Thymus (tissue), 11 donors: ENCODE measurements around the gene SPNS3. TPM values are rescaled to one million over a fixed set of nuclear protein-coding genes. Genes with fewer than 3 reads are reported as not detected.
A peak's percentile ranks its signal among the peaks of the same experiment; 100 is the strongest.

Source experiments
- DNase-seq, 9 donors: peaks; one replicate each; pipeline ENCODE4 v3.0.0-alpha.2; 2013; ENCODE audit warnings: low spot score in 9 of 9, low read depth in 6 of 9, missing footprints in 1 of 9
- H3K27ac ChIP-seq, 2 donors: one replicate each; pipeline ENCODE4 v1.5.1; 2013; ENCODE audit warnings: control low read depth in 1 of 2, low read depth in 1 of 2, low read length in 1 of 2, mild to moderate bottlenecking in 1 of 2, moderate library complexity in 1 of 2
- H3K27me3 ChIP-seq, 2 donors: one replicate each; pipeline ENCODE4 v1.5.1; 2013; ENCODE audit warnings: low read length in 1 of 2; ENCODE audit not compliant: control insufficient read depth in 2 of 2, insufficient read depth in 1 of 2
- H3K36me3 ChIP-seq, 2 donors: one replicate each; pipeline ENCODE4 v1.5.1; 2013; ENCODE audit warnings: low read length in 1 of 2, mild to moderate bottlenecking in 1 of 2, moderate library complexity in 1 of 2; ENCODE audit not compliant: control insufficient read depth in 2 of 2, insufficient read depth in 2 of 2
- H3K4me1 ChIP-seq, 2 donors: one replicate each; pipeline ENCODE4 v1.5.1; 2013; ENCODE audit warnings: low read length in 2 of 2; ENCODE audit not compliant: control insufficient read depth in 2 of 2, insufficient read depth in 2 of 2
- H3K4me3 ChIP-seq, 2 donors: one replicate each; pipeline ENCODE4 v1.5.1; 2013; ENCODE audit warnings: low read length in 2 of 2, control low read depth in 1 of 2, mild to moderate bottlenecking in 1 of 2
- H3K9me3 ChIP-seq, 2 donors: one replicate each; pipeline ENCODE4 v1.5.1; 2013; ENCODE audit warnings: low read length in 1 of 2, mild to moderate bottlenecking in 1 of 2; ENCODE audit not compliant: control insufficient read depth in 2 of 2, insufficient read depth in 1 of 2
- WGBS: extraction: QIAGEN DNeasy Blood & Tissue Kit; methylation state at CpG from one replicate; pipeline ENCODE4 v1.1.7; 2013; 5-methylcytosine and 5-hydroxymethylcytosine counted together
- polyA plus RNA-seq: library from polyadenylated mRNA; stranded (reverse); fragments of 200-250 nt; gene quantifications from one replicate; pipeline ENCODE4 v1.2.3, GENCODE V29; 2013
- total RNA-seq: library from RNA; stranded (reverse); fragments of 120-200 nt; gene quantifications from one replicate; pipeline ENCODE4 v1.2.4, GENCODE V29; 2013
- donor health status: healthy.

SPNS3 gene
- total and polyA plus RNA-seq, 2 donors, result 9.1 to 11.5 TPM

DNA sequence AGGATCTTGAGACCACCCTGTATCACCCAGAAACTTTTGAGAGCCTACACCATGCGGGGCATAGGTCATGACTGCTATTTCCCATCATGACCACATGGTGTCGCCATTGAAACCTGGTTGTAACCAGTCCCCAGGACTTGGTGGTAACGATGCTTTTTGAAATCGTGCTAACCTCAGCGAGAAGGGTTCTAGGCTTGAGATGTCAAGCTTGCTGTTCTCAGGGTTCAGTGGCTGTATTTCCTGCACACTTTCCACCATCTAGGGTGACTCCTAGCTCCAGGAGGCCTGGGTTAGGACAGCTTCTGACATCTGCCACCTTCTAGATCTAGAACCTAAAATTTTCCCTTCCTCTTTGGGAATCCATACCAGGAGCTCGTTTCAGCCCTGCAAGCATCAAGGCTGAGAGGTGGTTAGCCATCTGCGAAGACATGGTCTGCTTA is 13.0 kb upstream of the SPNS3 start:
- DNase-seq, result peak; percentile 45 to 90 (median 78)
- H3K9me3 ChIP-seq, result peaks cover 0 to 3% of the 10 kb centered on the region in 2 donors
- no peak overlapping the region for H3K4me3 ChIP-seq
- 7% methylated on average over 7 of the region's 7 CpGs for WGBS
- no peaks in the 10 kb centered on the region for H3K27me3 ChIP-seq
- H3K36me3 ChIP-seq, result no peaks in the 10 kb centered on the region
- peaks cover 0 to 5% of the 10 kb centered on the region in 2 donors for H3K4me1 ChIP-seq
- no peak overlapping the region for H3K27ac ChIP-seq

DNA sequence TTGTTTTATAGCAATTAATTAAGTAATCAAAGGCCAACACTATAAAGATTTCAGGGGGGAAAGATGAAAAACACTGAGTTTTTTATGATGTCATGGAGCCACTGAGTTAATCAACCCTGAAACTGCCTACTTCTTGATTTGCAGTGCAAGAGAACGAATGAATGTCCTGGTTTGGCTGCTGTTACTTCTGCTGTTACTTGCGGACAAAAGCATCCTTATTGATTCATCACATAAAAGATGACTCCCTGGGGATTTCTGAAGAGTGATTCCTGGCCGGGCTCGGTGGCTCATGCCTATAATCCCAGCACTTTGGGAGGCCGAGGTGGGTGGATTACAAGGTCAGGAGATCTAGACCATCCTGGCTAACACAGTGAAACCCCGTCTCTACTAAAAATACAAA is 10.9 kb upstream of the SPNS3 start:
- Histone ChIP-seq H3K4me3 (no peak overlapping the region), H3K36me3 (no peaks in the 10 kb centered on the region), H3K27ac (no peak overlapping the region), H3K27me3 (no peaks in the 10 kb centered on the region), H3K4me1 (peaks cover 0 to 5% of the 10 kb centered on the region in 2 donors), H3K9me3 (peaks cover 0 to 3% of the 10 kb centered on the region in 2 donors)
- DNase-seq, result no peak
- 78% methylated on average over 5 of the region's 6 CpGs for WGBS

DNA sequence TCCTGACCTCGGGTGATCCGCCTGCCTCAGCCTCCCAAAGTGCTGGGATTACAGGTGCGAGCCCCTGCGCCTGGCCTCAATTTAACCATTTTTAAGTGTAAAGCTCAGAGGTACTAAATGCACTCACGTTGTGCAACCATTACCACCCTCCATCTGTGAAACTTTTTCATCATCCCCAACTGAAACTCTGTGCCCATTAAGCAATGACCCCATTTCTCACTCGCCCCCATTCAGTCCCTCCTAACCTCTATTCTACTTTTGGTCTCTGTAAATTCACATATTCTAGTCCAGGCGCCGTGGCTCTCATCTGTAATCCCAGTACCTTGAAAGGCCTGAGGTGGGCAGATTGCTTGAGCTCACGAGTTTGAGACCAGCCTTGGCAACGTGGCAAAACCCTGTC is 8.3 kb upstream of the SPNS3 start:
- no peaks in the 10 kb centered on the region for H3K36me3 ChIP-seq
- H3K4me1 ChIP-seq, result peaks cover 0 to 5% of the 10 kb centered on the region in 2 donors
- no peak overlapping the region for H3K27ac ChIP-seq
- peaks cover 0 to 3% of the 10 kb centered on the region in 2 donors for H3K9me3 ChIP-seq
- WGBS, result 80% methylated on average over 10 of the region's 10 CpGs
- DNase-seq, result no peak
- no peak overlapping the region for H3K4me3 ChIP-seq
- H3K27me3 ChIP-seq, result no peaks in the 10 kb centered on the region

DNA sequence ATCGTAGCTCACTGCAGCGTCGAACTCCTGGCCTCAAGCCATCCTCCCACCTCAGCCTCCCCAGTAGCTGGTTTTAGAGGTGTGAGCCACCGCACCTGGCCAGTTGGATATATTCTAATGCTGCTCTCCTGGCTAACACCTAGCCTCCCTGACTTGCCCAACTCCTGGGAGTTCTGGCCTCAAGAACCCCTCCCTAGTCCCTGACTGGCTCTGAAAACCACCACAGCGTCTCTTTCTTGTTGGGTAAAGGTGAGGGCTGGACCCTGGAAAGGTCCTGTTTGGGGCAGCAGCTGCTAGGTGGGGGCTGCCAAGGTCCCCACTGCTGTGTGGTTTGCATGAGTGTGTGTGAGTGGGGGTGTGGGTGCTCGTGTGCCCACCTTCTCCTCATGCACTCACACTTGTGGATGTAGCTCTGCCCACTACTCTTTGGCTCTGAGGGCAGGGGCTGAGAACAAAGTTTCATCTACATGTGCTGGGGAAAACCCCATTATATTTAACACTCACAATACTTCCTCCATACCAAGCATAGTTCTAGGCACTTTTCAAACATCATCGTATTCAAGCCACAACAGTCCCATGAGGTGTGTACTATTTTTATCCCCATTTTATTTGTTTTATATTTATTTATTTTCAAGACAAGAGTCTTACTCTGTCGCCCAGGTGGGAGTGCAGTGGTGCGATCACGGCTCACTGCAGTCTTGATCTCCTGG is 7.1 kb upstream of the SPNS3 start:
- Histone ChIP-seq H3K27me3 (no peaks in the 10 kb centered on the region), H3K4me3 (no peak overlapping the region), H3K36me3 (no peaks in the 10 kb centered on the region), H3K9me3 (peaks cover 0 to 3% of the 10 kb centered on the region in 2 donors), H3K27ac (no peak overlapping the region), H3K4me1 (no peaks in the 10 kb centered on the region)
- DNase-seq, result no peak
- 86% methylated on average over 10 of the region's 10 CpGs for WGBS

DNA sequence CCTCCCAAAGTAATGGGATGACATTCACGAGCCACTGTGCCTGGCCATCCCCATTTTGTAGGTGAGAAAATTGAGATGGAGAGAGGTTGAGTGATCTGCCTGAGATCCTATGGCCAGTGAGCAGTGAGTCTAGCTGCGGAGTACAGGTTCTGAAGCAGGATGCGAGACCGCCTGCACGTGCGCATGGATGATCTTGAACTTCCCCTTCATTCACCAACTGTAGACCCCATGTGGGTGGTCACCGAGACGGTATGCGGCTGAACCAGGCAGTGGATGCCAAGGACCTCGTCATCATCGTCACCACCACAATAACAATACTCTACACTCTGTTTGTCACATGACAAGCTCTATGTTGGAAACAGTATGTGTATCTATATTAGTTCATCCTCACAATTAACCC is 6.2 kb upstream of the SPNS3 start:
- DNase-seq, result no peak
- H3K9me3 ChIP-seq, result peaks cover 0 to under 1% of the 10 kb centered on the region in 2 donors
- WGBS, result 95% methylated on average over 11 of the region's 11 CpGs
- no peaks in the 10 kb centered on the region for H3K36me3 ChIP-seq
- no peak overlapping the region for H3K27ac ChIP-seq
- H3K27me3 ChIP-seq, result no peaks in the 10 kb centered on the region
- no peak overlapping the region for H3K4me3 ChIP-seq
- no peaks in the 10 kb centered on the region for H3K4me1 ChIP-seq

DNA sequence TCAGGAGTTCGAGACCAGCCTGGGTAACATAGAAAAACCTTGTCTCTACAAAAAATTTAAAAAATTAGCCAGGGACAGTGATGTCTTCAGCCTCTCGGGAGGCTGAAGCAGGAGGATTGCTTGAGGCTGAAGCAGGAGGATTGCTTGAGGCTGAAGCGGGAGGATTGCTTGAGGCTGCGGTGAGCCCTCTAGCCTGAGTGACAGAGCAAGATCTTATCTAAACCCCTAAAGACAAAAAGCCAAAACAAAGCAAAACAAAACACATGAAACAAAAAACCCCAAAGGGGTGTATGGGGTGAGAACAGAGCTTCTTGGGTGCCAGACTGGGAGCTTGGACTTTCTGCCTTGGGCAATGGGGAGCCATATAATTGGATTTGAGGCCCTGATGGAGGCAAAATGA is 2.6 kb downstream of the SPNS3 start:
- H3K4me3 ChIP-seq, result no peak overlapping the region
- H3K27ac ChIP-seq, result peak overlapping the region; percentile 46 to 71
- peaks cover 0 to 5% of the 10 kb centered on the region in 2 donors for H3K9me3 ChIP-seq
- H3K36me3 ChIP-seq, result peaks cover 0 to 4% of the 10 kb centered on the region in 2 donors
- WGBS, result 39% methylated on average over 4 of the region's 4 CpGs
- peak in 4 of 9 donors; percentile 27 to 76 (median 50) for DNase-seq
- no peaks in the 10 kb centered on the region for H3K27me3 ChIP-seq
- peaks cover 22 to 51% of the 10 kb centered on the region in 2 donors for H3K4me1 ChIP-seq

DNA sequence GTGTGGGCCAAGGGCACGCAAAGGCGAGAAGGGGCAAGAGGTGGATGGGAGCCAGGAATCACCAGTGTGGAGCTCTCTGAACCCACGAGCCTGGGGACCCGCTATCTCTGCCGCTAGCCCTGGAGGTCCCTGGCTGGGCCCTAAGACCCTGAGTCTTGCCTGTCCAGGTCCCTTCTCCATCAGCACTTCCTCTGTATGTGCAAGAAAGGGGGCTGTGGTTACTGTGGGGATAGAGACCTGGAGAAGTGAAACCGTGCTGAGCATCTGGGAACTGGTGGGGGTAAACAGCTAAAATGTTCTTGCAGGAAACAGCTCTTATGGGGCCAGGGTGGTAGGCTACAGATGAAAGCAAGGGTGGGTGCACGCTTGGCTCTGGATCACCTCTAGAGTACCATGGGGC is 3.1 kb downstream of the SPNS3 start:
- 7% methylated on average over 7 of the region's 7 CpGs for WGBS

DNA sequence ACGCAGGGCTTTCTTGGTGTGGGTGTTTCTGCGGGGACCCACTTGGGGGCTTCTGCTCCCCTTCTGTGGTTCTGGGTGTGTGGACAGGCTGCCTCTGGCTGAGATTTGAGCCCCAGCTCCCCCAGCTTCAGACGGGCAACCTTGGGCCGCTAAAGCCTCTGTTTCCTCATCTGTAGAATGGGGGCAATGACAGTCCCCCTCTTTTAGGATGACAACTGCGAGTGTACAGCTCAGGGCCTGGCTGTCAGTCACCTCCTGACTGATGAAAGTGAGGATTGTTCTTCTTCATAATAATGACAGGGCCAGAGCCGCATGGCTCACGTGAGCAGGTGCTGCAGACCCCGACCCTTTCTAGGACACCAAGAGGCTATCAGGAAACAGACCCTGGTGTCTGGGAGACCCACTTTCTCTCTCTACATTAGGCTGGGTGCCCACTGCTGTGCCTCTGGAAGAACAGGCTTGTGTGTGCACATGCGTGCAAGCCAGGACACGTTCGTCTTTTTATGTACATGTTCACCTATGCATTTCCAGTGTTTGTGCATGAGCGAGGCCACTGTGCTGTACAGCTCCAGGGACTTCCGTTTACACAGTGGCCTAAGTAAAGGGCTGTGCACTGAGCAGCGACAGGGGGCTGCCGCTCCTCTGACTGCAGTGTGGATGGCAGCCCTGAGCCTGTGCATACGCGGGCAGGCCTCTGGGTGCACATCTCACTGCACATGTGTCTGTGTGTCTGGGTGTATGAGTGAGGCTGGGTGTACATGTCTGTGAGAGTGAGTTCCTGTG is 4.6 kb downstream of the SPNS3 start:
- DNase-seq, result no peak
- no peak overlapping the region for H3K27ac ChIP-seq
- H3K4me1 ChIP-seq, result peaks cover 20 to 45% of the 10 kb centered on the region in 2 donors
- peaks cover 0 to 5% of the 10 kb centered on the region in 2 donors for H3K9me3 ChIP-seq
- H3K27me3 ChIP-seq, result no peaks in the 10 kb centered on the region
- no peak overlapping the region for H3K4me3 ChIP-seq
- 84% methylated on average over 17 of the region's 17 CpGs for WGBS
- peaks cover 0 to 4% of the 10 kb centered on the region in 2 donors for H3K36me3 ChIP-seq

More for the DNA sequence above, 3.1 kb downstream of the SPNS3 start:
- H3K4me3 ChIP-seq, result no peak overlapping the region
- no peaks in the 10 kb centered on the region for H3K27me3 ChIP-seq
- peak overlapping the region; percentile 46 to 71 for H3K27ac ChIP-seq
- H3K4me1 ChIP-seq, result peaks cover 22 to 51% of the 10 kb centered on the region in 2 donors
- peak in 5 of 9 donors; percentile 24 to 77 (median 42) for DNase-seq
- peaks cover 0 to 5% of the 10 kb centered on the region in 2 donors for H3K9me3 ChIP-seq
- peaks cover 0 to 4% of the 10 kb centered on the region in 2 donors for H3K36me3 ChIP-seq

DNA sequence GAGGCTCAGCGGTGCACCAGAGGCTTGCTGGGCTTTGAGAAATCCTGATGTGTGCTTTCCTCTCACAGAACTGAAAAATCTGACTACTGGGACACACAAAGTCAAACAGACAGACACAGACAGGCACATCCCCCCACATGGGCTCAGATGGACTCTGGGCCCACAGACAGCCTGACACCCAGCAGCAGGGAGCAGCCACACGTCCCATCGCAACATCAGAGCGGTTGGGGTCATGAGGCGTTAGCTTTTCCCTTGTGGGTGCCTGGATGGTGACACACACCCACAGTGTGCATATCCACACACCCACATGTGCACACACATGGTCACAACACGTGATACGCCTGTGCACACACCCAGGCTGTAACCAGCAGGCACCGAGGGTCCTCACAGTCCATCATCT is 6.3 kb downstream of the SPNS3 start:
- no peak overlapping the region for H3K27ac ChIP-seq
- 94% methylated on average over 8 of the region's 8 CpGs for WGBS
- no peak for DNase-seq

More for the DNA sequence above, 6.3 kb downstream of the SPNS3 start:
- H3K4me3 ChIP-seq, result no peak overlapping the region
- H3K27me3 ChIP-seq, result no peaks in the 10 kb centered on the region
- H3K4me1 ChIP-seq, result peaks cover 17 to 35% of the 10 kb centered on the region in 2 donors
- H3K9me3 ChIP-seq, result peaks cover 0 to 5% of the 10 kb centered on the region in 2 donors
- H3K36me3 ChIP-seq, result peaks cover 0 to 4% of the 10 kb centered on the region in 2 donors
